HL-60 (cell line): Measurements from ENCODE around the gene TOR2A.

Source experiments
- CTCF ChIP-seq: IDR thresholded peaks from one replicate; pipeline ENCODE4 v1.5.1; 2011; ENCODE audit warnings: low read length, control low read depth, inconsistent platforms; ENCODE audit not compliant: insufficient read depth
- GABPA ChIP-seq: IDR thresholded peaks from 2 replicates; pipeline ENCODE4 v1.6.1; 2012; ENCODE audit warnings: low read depth
- POLR2AphosphoS5 ChIP-seq: IDR thresholded peaks from 2 replicates; pipeline ENCODE4 v1.6.1; 2012; ENCODE audit warnings: low read depth
- REST ChIP-seq: IDR thresholded peaks from 2 replicates; pipeline ENCODE4 v1.6.1; 2012; ENCODE audit warnings: low read depth; ENCODE audit not compliant: insufficient replicate concordance

GRCh38 chr9:127715470-127716337, 19.4 kb downstream of the TOR2A start, which contains the start of the genes PTRH1 and TTC16:
- TF ChIP-seq CTCF: no peak
- no peak; the same call in 1 of the 2 replicates for TF ChIP-seq GABPA
- no peak for TF ChIP-seq POLR2AphosphoS5
- no peak for TF ChIP-seq REST
